IPS-18c (cell line): Measurements from ENCODE around the gene MFAP1.
A peak's percentile ranks its signal among the peaks of the same experiment; 100 is the strongest.

Source experiments
- H3K4me3 ChIP-seq: 2 replicates; pipeline ENCODE4 v1.7.0; 2013; ENCODE audit warnings: low read depth, mild to moderate bottlenecking, low read length, moderate library complexity; ENCODE audit not compliant: insufficient read depth
- H3K9me3 ChIP-seq: one replicate; pipeline ENCODE4 v1.6.1; 2013; ENCODE audit warnings: mild to moderate bottlenecking, low read length, moderate library complexity; ENCODE audit not compliant: control insufficient read depth, insufficient read depth

Gene MFAP1

DNA sequence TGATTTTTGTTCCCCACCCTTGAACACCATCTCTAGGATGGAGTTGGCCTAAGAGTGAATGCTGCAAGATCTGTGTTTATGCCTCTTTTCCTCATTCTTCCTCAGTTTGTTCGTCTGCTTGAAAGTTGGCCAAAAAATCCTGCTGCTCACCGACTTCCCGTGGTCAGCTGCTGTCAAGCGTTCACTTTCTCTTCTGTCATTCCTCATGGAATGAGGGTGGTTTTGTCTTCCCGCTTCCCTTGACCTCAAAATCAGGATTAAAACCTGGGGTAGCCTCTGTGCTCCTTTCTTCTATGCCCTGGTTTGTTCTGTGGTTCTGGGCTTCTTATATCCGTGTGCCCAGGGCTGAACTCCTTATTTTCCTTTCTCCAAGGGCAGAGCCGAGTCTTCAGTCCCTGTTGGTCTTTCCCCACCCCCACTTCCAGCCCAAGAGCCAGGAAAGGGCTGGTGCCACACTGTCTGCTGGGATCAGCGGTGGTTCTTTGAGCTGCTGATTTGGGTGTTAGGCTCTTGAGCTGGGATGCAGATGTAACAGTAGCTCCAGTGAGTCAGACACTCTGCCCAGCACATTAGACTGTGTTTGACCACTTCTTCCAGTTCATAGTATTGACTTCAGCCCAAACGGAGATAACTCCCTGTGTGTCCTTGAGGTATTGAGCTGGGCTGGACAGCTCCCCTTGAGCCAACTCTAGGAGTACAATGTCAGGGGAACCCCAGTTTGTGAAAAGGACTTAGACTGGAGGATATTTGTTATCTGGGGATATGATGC lies 30.0 kb downstream of the MFAP1 start:
- Histone ChIP-seq H3K4me3 (peak overlapping the region; percentile 22), H3K9me3 (no peaks in the 10 kb centered on the region)

DNA sequence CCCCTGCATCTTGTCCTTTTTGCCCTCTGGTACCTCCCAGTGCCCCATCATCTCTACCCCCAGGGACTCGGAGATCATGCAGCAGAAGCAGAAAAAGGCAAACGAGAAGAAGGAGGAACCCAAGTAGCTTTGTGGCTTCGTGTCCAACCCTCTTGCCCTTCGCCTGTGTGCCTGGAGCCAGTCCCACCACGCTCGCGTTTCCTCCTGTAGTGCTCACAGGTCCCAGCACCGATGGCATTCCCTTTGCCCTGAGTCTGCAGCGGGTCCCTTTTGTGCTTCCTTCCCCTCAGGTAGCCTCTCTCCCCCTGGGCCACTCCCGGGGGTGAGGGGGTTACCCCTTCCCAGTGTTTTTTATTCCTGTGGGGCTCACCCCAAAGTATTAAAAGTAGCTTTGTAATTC lies 30.8 kb downstream of the MFAP1 start:
- Histone ChIP-seq H3K4me3 (peak overlapping the region; percentile 100), H3K9me3 (no peaks in the 10 kb centered on the region)

DNA sequence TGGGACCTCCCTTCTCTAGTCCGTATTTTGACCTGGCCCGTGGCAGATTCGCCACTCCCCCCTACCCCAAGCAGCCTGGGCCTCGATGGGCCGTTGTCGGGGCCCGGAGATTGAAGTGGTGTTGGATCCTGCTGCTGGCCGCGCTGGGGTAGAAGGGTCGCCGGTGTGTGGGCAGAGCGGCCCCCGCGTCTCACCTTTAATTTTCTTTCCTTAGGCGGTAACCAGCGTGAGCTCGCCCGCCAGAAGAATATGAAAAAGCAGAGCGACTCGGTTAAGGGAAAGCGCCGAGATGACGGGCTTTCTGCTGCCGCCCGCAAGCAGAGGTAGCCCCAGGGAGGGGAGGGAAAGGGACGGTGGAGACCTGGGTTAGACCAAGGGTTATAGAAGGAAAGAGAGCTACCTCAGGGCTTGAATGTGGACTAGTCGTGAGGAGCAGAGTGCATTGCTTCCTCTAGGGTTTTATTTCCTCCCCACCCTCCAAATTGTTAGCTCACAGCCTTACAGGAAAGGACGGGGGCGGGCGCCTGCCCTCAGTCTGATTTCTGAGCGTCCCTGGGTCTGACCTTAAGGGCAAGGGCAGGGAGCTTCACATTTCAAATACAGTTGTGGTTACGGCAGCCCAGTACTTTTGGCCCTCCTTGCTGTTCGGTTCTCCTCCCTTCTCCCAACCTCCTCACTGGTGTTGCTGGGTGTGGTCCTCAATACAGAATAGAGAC lies 31.6 kb downstream of the MFAP1 start:
- H3K4me3 ChIP-seq: peak overlapping the region; percentile 100
- no peaks in the 10 kb centered on the region for H3K9me3 ChIP-seq

DNA sequence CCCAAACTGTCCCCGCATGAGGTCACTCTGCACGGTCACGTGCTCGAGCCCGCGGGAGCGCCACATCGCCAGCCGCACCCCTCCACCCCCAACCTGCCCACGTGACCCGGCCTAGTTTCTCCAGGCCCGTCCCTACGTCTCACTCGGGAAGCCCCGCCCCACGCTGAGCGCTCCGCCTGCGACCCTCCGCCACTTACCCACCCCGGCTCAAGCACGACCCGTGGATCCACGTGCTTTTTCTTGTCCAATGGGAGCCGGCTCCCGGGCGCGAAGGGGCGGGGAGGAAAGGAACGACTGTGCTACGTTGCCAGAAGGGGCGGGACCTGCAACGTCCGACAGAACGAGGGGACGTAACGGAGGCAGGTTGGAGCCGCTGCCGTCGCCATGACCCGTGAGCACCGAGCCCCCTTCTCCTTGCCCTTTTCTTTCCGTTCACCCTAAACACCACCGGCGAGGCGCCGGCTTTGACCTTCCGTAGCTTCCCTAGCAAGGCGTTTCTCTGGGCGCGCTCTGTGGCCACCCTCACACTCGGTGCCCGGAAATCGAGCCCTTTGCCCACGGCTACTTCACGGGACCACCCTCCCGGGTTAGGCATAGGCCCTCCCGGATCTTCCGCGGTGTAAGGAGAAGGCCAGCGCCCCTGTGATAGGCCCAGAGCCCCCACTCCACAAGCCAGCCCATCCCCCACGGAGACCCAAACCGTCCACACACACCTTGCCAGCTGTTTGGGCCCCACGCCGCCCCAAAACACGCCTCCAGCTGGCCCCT lies 32.3 kb downstream of the MFAP1 start, which contains the start of gene SERF2:
Gene SERF2 (plus strand): TSS at position 328 of the 768 bp plus-strand sequence. CDS start 57 bp downstream, at position 385.
- no peaks in the 10 kb centered on the region for H3K9me3 ChIP-seq
- H3K4me3 ChIP-seq: peak within 1 kb of the TSS; percentile 100

DNA sequence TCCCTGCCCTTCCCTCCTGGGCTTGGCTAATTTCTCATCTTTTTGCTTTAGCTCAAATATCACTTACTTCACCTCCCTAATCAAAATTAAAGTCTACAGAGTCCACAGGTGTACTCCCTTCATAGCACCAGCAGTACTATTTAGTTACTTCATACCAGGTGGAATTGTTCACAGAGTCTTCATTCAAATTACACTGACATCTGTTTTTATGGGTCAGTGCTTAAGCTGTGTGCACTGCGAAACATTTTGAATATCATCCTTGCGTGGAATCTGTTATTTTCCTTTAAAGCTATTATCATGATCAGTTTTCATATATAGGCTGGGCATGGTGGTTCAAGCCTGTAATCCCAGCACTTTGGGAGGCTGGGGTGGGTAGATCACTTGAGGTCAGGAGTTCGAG lies 35.1 kb downstream of the MFAP1 start:
- H3K4me3 ChIP-seq: no peak overlapping the region
- H3K9me3 ChIP-seq: peaks cover 2% of the 10 kb centered on the region

DNA sequence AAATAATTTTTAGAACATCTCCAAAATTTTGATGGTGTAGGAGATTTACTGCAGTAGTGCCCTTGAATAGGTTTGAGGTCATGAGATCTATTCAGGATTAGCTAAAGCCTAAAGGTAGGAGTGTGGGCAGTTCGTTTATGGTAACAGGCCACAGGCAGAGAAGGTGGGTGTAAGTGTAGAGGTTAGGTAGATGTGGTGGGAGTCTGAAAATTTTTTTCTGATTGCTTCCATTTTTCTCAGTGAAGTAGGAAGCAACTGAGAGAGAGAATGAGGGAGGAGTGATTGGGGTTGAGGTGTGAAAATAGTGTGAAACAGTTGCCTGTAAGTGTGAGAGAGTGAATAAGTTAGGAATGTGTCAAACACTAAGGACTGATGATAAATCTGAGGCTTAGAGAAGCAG lies 45.5 kb downstream of the MFAP1 start:
- Histone ChIP-seq H3K9me3 (no peaks in the 10 kb centered on the region), H3K4me3 (no peak overlapping the region)

DNA sequence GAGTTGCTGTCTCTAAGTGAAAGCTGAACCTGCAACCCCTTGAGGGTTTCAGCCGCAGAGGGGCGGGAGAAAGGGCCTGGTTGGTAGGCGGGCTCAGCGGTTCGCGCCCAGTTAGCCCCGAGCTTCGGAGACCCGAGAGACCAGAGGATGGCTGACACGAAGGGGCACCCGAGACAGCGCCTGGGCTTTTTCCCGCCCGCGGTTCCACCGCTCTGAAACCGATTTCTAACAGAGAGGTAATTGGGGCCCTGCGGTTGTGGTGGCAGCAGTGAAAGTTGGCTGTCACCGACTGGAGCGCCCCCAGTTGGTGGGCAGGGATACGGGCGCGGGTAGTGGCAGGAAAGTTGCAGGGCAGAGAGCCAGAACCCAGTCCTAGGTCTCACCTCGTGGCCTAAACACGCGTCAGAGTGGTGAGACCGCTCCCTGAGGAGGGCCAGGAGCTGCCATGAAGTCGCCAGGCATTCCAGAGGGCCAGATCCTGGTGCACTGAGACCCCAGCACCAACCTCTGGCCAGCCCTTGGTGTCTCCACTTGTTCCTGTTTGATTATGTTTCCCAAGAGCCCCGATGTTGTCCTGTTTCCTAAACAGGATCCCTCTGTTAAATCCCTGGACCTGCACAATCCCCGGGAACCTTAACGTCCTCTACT lies 47.1 kb downstream of the MFAP1 start:
- H3K9me3 ChIP-seq: no peaks in the 10 kb centered on the region
- H3K4me3 ChIP-seq: peak overlapping the region; percentile 87

DNA sequence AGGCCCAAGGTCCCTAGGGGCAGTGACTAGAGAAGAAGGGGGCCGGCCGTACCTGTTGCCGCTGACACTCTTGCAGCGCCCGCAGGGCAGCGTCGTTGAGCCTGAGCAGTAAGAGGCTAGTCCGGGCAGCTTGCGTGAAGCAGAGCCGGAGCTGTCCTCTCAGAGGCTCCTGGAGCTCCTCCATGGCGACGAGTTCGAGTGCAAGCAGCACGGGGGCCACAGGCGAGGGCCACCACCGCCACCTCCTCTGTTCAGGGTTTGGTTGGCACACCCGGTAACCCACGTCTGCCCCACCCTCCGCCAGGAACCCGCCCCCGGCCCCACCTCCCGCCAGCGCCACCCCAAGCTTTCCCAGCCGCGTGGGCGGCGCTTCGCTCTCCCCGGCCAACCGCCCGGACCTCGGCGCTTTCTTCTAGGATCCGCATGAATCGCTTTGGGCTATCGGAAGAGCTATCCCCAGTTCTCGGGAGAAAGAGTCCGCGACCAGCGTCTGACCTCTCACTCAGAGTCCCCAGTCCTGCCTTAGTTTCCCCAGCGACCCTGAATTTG lies 47.7 kb downstream of the MFAP1 start, which contains the start of gene ELL3:
Gene ELL3 (minus strand): TSS at position 249 of the 549 bp plus-strand sequence. CDS start 65 bp downstream, at position 184.
- H3K4me3 ChIP-seq: peak within 1 kb of the TSS; percentile 87
- H3K9me3 ChIP-seq: no peaks in the 10 kb centered on the region

DNA sequence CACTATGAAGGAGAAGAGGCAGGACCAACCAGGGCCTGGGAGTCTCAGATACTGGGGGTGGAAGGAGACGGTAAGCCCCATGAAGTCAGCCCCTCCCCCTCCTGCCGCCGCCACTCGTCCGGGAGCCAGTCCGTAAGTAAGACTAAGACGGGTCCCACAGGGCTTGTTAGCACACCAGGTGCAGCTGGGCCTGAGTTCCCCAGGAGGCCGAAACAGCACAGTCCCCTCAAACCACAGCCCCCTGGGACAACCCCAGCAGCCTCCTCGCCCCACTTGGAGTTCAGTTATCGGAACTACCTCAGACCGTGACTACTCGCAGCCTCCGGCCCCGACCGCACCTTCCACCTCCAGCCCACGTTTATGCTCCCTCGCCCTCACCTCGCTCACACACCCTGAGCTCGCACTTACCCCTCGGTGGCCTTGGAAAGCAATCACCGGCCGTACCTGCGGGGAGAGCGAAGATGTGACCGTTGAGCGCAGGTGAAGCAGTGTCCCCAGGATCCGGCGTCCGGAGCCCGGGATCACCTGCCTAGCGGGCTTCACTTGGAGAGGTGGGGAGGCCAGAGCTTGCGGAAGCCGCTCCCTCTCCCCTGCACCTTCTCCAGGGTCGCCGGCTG lies 48.3 kb downstream of the MFAP1 start:
- peak overlapping the region; percentile 87 for H3K4me3 ChIP-seq
- no peaks in the 10 kb centered on the region for H3K9me3 ChIP-seq

DNA sequence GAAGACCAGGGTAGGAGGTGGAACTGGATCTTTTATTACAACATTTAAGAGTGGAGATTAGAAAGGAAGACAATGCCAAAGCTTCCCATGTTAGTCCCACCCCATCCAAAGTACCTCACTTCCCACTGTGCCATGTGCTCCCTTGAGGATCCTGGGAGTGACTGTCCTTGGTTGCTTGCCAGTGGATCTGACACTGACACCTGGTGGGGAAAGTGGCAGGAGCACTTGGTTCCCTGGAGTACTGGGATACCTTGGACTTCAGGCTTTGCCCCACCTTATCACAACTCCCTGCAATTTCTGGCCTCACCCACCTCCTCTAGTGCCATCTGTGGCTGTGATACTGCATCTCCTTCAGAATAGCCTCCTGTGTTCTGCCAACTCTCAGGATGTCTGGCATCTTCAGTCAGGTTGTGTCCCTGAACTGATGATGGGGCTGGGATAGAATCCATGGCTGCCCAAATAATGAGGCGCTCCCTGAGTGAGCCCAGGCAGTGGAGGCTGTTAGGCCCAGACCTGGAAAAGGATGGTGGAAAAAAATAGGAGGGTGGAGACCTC lies 49.0 kb downstream of the MFAP1 start:
- peak overlapping the region; percentile 87; the same call in 1 of the 2 replicates for H3K4me3 ChIP-seq
- H3K9me3 ChIP-seq: no peaks in the 10 kb centered on the region

DNA sequence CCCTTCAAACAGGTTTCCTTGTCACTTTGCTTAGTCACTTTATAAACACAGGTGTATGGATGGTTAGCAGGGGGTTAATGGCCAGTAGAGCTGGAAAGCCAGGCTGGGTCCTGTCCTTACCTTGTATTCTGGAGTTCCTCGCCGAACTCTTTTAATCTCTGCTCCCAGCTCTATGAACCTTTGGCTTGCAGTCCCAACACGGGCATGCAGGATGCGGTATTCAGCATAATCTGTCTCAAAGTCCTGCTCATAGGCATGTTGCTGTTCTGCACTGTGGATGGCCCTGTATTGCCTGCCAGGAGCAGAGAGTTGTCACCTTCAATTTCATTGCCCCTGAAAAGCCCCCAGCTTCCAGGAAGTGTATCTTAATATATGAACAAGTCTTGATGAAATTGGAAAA lies 50.4 kb downstream of the MFAP1 start:
- no peak overlapping the region for H3K4me3 ChIP-seq

DNA sequence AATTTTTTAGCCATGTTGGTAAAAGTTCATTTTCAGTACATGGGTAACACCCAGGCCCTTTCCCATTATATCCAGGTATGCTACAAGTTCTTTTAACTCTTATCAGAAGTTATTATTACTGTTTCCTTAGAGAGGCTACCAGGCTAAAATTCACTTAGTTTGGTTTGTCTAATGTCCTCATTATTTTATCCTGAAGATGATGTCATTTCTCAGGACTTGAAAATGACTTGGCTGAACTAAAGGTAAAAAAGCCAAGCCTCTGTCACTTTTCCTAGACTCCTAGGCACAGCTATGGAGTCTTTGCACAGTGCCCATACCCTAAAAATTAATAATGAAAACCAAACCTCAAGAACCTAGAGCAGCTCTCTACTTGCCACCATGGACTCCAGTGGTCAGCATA lies 51.9 kb downstream of the MFAP1 start:
- Histone ChIP-seq H3K9me3 (no peaks in the 10 kb centered on the region), H3K4me3 (no peak overlapping the region)

More for the DNA sequence above, 50.4 kb downstream of the MFAP1 start:
- no peaks in the 10 kb centered on the region for H3K9me3 ChIP-seq

DNA sequence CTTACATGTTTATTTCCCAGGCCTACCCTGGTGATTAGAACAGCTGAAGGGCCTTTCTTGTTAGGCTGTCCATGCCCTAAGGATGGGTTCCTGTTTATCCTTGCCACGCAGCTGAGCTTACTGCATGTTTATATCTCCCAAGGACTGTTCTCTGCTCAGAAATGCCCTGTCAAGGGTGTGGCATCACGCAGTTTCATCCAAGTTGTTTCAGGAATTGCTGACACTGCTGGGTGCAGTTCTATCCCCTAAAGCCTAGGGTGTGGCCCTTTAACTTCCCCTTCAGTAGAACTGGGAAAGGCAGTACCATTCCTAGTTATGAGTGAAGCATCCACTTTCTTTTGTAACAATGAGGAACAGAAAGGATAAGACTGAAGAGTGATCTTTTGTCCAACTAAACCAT lies 52.7 kb downstream of the MFAP1 start:
- Histone ChIP-seq H3K9me3 (no peaks in the 10 kb centered on the region), H3K4me3 (no peak overlapping the region)

DNA sequence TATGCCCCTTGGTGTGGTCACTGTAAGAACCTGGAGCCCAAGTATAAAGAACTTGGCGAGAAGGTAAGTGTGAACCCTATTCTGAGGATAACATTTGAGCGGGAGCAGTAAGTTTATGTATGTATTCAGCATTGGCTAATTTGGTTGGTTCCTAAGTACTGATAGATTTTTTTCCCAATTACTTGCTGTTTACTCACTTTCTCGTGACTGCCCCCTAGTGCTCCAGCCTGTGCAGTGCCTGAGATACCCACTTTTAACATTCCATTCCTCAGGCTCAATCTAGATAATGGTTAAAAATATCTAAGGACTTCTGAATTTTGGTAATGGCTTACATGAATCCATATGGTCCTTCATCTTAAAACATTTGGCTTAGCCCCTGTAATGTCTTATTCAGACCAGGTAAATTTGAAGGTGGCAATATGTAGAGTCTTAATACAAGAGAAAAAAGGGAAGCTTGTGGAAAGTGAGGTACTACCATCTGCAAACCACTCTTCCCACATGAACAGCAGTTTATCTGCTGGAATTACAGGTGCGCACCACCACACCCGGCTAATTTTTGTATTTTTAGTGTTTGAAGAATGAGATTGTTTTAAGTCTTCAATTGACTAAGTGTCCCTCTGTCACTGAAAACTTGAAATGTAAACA lies 54.8 kb downstream of the MFAP1 start:
- Histone ChIP-seq H3K4me3 (no peak overlapping the region), H3K9me3 (no peaks in the 10 kb centered on the region)

DNA sequence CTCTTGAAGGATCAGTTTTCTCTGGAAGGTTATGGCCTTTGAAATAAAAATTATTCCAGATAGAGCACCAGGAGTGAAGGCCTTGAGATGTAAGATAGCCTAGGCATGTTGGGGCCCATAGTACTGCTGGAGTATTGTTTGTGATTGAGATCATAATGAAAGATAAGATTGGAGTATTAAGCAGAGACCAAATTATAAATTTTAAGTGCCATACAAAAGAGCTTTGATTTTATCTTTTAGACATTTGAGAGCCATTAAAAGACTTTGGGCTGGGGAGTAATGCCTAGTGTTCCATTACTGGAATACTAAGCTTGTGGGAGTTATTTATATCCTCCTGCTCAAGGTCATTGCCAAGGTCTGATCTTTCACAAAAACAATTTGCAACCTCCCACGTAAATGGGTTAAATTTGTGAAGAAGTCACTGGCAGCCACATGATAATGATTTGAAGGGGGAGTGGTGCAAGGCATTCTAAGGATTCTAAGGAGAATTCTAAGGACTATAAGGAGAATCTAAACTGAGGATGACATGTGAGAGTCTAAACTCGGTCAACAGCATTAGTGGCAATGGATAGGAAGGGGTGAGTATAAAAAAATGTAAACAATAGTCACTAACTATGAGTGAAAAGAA lies 60.6 kb downstream of the MFAP1 start:
- no peaks in the 10 kb centered on the region for H3K9me3 ChIP-seq
- H3K4me3 ChIP-seq: no peak overlapping the region
